8988T (cell line): Measurements from ENCODE around the gene SFXN2.
"Not testable (repeated sequence)": the region's sequence is repeated elsewhere in the genome, so short reads cannot be mapped to it uniquely, and the experiment has no call there.

Source experiments
- DNase-seq: peaks from one replicate; pipeline ENCODE4 v3.0.0; 2011

The SFXN2 gene

DNA sequence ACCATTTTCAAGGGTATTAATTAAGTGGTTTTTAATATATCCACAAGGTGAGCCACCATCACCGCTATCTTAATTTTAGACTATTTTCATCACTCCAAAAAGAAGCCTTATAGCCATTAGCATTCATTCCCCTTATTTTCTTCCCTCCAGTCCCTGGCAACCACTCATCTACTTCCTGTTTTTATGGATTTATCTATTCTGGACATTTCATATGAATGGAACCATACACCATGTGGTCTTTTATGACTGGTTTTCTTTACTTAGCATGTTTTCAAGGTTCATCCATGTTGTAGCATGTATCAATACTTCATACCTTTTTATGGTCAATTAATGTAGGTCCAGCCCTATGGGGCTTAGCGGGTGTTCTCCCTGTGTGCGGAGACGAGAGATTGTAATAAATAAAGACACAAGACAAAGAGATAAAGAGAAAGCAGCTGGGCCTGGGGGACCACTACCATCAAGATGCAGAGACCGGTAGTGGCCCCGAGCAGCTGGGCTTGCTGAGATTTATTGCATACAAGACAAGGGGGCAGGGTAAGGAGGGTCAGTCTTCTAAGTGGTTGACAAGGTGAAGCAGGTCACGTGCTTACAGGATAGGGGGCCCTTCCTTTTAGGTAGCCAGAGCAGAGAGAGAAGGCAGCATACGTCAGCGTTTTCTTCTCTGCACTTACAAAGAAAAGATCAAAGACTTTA is 44.0 kb downstream of the SFXN2 start:
- DNase-seq: no peak

DNA sequence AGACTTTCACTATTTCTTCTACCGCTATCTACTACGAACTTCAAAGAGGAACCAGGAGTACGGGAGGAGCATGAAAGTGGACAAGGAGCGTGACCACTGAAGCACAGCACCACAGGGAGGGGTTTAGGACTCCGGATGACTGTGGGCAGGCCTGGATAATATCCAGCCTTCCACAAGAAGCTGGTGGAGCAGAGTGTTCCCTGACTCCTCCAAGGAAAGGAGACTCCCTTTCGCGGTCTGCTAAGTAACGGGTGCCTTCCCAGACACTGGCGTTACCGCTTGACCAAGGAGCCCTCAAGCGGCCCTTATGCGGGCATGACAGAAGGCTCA is 44.5 kb downstream of the SFXN2 start:
- not testable (repeated sequence) for DNase-seq

DNA sequence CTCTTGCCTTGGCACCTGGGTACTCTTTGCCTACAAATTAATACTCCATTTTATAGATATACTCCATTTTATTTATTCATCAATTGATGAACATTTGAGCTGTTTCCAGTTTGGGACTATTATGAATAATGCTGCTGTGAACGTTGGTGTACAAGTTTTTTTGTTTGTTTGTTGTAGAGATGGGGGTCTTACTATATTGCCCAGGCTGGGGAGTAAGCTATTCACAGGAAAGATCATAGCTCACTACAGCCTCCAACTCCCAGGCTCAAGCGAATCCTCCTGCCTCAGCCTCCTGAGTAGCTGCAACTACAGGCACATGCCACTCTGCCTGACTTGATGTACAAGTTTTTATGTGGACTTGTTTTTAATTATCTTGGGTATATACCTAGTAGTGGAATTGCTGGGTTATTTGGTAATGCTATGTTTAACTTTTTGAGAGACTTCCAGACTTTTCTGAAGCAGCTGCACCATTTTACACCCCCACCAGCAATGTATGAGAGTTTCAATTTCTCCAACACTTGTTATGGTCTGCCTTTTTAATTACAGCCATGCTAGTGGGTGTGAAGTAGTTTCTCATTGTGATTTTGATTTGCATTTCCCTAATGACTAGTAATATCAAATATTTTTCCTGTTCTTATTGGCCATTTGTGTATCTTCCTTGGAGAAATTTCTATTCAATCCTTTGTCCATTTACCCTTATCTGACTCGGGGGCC is 45.2 kb downstream of the SFXN2 start:
- DNase-seq: no peak

DNA sequence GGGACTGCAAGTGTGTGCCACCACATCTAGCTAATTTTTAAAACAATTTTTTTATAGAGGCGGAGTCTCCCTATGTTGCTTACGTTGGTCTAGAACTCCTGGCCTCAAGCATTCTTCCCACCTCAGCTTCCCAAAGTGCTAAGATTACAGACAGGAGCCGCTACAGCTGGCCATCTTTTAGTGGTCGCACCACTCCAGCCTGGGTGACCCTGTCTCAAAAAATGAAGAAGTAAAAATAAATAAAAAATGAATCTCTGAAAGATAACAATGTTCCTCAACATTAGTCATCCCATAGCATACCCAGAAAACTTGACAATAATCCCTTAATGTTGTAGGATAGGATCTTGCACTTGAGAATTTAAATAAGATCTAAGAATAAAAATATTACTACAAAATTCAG is 47.5 kb downstream of the SFXN2 start:
- no peak for DNase-seq

DNA sequence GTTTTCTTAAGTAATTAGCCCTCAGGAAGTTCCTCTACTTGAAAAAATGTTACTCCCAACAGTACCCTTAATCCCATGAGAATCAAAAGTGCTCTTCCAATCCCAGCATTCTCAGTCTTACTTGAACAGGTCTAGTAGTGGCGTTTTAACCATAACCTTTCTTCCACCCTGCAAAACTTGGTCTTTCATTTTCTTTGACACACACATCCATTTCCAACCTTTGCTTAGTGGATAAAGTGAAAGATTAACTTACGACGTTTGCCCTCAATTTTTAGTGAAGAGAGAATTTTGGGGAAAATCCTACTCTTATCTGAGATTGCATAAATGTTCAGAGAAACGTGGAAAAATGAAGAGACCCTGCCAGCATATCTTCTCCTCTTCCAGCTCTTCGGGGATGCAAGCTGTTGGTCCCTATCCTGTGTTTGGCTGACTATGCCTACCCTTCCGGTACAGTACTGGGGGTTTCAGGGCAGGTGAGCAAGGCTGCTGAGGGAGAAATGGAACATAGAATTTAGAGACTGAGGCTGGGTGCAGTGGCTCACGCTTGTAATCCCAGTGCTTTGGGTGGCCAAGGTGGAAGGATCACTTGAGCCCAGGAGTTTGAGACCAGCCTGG is 48.1 kb downstream of the SFXN2 start:
- DNase-seq: no peak

DNA sequence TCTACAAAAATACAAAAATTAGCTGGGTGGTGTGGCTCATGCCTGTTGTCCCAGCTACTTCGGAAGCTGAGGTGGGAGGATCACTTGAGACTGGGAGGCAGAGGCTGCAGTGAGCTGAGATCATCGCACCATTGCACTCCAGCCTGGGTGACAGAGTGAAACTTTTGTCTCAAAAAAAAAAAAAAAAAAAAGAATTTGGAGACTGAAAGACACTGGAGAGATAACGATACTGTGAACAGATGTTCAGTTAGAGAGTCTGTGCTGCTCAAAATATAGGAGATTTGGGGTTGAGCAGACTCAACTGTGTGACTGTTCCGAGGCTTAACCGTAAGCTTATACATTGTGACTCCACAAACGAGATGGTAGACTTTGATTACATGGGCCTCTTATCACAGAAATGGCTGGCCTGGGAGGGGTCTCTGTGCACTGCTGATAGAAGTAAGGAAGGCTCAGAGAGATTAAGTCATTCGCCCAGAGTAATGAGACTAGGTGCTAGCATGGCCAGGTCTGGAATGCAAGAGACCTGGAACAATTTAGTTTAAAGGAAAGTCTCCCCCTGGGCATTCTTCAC is 48.7 kb downstream of the SFXN2 start:
- DNase-seq: no peak

DNA sequence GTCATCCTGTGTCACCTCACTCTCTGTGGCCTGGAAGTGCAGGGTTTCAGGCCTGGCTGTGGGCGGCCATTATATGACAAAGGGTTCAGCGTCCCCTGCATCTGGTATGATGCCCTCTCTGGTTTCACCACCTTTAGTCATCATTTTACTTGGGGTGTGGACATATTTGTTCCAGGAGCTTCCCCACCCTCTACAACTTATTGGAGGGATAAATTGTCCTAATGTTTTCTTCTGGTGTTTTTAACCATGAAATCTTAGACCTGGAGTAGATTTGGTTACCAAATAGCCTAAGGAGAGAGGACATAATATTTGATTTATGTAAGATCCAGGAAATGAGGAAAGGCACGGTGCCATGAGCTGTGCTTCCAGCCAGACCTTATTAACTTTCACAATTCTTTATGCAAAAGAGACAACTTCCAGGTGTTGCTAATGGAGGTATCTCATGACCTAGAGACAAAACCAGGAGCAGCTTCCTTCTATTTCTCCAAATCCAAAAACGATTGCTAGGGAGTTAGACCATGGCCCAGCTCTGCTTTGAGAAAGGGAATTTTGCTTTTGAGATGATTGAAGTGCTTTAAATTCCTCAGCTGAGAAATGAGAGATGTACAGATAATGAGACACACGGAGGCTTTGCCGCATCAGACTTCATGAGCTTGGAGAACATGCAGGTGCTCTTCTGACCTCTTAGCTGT is 50.2 kb downstream of the SFXN2 start:
- DNase-seq: no peak

DNA sequence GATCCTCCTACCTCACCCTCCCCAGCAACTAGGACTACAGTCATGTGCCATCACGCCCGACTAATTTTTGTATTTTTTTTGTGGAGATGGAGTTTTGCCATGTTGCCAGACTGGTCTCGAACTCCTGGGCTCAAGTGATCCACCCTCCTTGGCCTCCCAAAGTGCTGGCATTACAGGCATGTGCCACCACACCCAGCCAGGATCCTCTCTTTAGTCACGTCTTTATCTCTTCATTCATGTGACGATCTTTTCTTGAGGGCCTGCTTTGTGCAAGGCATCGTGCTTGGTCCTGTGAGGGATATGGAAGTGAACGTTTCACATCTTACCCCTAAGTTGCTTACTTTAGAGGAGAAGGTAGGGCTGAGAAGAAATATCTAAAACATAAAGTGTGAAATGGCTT is 50.9 kb downstream of the SFXN2 start:
- DNase-seq: no peak

DNA sequence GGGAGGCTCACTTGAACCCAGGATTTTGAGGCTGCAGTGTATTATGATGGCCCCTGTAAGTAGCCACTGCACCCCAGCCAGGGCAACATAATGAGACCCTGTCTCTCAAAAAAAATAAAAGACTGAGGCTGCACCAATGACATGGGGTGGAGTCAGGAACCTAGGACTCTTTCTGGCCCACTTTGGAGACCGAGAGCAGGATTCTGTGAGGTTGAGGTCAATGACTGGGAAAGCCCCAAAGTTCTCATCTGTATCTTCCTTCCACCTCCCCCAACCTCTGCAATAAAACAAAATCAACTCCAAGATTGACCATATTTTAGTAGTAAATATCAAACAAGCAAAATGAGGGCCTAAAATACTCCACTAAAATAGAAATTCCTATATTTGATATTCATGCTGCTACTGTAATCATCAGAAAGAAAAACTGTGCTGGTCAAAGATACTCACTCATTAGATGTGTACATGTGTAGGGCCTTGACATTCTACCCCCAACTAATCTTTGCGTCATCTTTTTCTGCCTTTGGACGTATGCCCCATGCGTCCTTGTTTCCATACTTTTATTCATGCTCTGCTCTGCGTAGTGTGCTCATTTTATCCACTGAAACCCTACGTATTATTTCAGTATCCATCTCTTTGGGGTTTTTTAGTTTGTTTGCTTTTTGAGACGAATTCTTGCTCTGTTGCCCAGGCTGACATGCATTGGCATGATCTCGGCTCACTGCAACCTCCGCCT is 53.2 kb downstream of the SFXN2 start:
- no peak for DNase-seq

DNA sequence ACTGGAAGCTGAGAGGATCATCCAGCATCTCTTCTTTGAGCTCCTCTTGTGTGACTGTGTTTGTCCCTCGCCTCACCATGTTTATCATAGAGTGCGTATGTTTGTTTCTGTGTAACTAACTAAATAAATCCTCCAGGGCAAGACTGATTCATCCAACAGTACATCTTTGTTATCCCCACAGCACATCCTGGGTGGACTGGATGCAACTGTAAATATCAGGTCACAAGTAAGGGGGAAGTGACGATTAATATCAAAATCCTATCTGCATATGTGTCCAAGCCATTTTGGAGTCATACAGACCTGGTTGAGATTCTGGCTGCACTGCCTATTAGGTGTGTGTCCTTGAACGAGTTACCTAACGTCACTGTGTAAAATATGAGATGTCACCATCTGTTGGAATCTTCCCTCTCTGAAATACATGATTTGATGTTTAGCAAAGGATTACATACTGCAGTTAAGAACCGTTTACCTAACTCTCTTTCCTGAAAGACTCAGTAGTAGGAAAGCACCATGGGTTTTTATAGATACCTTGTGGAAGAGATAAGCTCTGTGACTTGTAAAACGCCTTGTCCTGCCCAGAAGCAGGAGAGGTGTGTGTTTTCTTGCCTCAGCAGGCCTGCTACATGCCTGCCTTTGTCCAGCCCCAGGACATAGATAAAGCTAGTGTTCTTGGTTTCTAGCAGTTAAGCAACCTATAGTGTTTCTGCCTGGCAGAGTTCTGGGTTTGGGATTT is 55.1 kb downstream of the SFXN2 start:
- DNase-seq: no peak

DNA sequence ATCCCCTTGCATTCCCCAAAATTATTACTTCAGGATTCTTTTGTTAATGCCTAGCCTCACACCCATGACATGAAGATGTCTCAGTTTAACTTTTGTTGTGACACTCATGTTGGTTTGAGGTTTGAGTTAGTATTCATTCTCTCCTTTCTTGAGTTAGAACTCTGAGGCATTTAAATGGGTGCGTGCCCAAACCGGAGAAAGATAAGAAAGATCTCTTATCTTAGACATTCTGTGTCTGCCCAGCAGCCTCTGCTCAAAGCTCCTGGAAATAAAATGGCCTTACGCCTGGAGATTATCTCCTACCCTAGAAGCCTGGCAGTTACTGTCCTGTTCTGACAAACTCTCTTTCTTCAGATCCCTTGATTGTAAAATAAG is 55.7 kb downstream of the SFXN2 start:
- DNase-seq: no peak

DNA sequence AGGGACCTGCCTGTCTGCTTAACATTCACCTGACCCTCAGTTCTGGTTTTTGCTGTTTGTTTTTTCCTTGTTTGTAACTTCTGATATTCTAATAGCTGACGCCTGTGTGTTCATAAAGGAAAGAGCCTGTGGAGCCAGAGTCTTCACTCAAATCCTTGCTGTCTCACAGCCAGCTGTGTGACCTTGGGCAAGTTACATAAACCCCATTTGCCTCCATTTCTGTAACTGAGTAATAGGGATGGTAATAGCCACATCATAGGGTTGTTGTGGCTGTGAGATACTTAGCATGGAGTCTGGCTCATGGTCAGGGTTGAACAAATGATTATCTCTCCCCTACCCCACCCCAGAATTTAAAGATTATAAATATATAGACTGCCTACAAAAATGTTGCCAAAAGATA is 56.4 kb downstream of the SFXN2 start:
- no peak for DNase-seq

DNA sequence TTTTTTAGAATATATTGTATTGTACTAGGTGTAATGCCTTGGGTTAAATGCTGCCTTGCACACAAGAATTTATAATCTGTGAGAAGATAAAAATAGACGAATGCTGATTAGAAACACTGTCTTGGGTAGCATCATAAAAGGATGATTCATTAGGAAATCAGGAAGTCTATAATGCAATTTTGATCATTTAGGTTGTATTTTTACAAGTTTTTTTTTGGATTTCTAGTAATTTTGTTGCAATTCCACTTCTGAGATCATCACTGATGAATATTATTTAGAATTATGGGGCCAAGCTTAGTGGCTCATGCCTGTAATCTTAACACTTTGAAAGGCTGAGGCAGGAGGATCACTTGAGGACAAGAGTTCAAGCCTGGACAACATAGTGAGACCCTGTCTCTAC is 58.9 kb downstream of the SFXN2 start:
- no peak for DNase-seq

DNA sequence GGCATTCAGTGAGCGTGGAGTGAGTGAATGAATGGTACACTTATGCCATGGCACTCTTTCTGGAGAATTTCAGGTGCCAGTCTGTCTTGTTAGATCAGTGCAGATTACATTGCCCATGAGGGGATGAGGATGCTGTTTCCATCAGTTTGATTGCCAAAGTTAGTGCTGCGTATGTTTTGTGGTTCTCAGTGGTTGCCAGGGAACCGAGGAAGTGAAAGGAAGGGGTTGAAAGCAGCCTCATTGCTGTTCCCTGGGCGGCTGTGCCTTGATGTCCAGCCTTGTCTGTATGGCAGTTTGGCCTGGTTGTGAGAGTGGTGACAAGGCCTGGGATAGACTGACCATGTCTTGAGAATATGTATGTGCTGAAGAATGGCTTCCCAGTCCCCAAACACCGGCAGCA is 59.5 kb downstream of the SFXN2 start:
- DNase-seq: no peak

DNA sequence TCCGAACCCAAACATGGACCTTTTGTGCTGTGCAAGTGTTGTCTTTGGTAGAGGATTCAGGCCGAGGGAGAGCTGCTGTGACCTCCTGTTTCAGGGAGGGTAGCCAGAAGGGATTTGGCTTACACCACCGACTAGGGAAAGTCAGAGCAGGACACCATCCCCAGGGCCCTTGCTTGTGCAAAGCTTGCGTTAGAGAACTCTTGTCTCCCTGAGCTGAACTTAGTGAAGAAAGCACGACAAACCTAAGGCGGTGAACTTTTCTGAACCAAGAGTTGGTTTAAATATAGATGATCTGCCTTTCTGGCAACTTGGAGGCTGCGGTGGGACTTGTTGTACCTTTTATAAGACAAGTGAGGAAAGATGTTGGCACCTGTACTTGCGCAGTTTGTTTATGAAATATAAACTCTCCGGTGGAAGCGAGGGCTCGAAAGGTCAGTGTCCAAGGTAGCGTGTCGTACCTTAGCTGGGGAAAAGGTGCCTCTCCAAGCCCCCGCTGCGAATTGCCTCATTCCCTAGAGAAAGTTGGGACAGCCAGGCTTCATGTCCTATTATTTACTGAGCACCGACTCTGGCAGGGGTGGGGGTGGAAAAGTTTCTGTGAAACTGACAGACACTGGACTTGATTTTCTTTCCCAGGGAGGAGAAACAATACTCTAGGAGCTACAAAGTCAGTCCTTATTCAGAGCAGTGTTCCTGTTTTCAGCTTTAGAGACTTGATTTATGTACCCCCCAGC is 60.9 kb downstream of the SFXN2 start:
- DNase-seq: no peak

DNA sequence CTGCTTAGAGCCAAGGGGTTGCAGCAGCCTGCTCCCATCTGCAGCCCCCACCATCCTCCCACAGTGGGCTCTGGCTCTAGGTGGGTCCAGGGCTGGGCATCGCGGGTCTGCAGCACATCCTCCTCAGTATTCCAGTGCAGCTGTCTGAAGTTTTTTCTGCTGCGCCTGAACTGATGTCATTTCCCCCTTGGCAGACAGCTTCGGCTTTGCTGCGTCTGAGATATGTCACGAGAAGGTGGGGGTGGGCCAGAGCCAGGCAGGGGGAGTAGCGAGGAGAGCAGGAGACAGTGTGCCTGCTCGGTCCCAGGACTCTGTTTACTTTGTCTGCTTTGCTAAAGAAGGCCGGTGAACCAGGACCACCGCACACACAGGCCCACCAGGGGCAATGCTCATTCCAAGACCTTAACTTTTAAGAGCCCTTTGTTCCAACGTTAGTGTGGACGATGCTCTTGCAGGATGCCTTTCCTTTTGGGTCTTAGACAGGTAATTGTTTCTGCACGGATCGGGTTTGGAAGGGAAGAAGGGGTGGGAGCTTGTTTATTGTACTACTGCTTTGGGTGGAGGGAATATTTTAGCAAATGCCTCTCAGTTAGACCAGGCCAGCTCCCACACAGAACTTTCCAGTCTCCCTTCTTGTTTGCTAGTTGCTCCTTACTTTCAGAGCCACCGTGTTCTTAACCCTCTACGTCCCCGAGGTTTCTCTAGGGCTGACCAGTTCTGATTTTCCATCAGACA is 61.7 kb downstream of the SFXN2 start:
- no peak for DNase-seq

DNA sequence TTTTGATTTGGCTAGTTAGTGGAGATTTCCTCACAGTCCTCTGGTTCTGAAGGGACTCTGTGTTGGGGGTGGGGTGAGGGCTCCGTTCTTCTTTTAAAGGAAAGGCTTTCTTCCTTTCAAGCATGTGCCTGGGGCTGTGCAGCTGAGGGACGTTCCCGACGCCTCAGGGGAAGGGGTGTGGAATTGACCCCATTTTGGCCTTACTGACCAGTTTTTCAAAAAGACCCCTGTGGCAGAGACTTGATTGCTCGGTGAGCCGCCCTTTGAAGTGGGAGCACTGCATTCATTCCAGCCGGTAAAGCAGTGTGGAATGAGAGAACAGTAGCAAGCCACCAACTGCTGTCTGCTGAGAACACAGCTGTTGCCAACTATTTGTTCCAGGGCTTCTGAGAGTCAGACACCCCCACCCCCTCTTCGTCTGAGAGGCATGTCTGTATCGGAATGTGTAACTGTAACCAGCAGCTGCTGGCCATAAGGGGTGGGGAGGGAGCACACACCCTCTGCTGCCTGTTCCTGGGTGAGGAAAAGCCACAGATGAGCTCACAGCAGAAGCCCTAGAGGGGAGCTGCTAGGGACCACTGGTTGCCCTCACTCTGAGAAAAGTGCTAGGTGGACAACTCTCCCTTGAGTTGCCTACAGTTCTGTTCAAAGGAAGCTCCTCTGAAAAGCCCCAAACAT is 62.5 kb downstream of the SFXN2 start:
- no peak for DNase-seq

DNA sequence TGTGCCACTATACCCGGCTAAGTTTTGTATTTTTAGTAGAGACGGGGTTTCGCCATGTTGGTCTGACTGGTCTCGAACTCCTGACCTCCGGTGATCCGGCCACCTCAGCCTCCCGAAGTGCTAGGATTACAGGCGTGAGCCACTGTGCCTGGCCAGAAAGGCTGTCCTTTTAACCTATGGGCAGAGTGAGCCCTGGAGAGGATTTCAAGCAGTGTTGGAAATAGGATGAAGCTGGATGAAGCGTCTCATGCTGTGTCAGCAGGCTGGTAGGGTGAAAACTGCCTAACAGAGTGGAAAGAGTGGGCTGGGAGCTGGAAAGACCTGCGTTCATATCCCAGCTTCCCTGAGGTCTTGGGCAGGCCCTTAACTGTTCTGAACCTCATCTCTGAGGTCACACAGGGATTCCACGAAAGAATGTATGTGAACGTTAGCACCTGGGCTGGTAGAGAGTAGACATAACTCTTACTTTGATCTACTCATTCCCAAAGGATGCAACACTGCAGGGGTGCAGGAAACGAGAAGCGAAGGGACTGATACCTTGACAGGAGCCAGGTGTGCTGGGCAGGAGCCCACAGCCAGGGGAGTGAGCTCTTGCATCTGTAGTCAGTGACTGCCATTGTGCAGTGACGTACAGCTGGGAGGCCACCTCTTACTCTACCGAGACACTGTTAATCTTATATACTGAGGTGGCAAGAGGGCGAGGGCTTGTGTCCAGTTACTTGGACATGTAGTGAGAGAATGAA is 63.4 kb downstream of the SFXN2 start:
- DNase-seq: no peak

DNA sequence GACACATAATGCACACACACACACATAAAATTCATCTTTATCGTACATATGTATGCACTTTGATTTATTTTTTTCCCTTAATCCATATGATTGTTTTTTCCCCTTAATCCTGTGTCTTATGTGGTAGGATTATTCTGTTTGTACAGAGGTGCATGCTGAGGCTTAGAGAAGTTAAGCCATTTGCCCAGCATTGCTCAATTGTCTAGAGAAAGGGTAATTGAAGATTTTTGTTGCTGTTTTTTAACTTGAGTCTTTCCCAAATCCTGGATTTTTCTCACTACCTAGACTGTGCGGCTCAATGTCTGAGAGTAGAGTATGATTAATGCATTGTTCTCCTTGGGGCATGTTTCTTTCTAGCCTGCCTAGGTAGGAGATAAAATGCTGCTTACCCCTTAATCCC is 64.3 kb downstream of the SFXN2 start:
- DNase-seq: no peak
